Stimulated activated naive CD4-positive, alpha-beta T cell (primary cell): ENCODE data around the gene OAS3.
"Not testable (repeated sequence)": the region's sequence is repeated elsewhere in the genome, so short reads cannot be mapped to it uniquely, and the experiment has no call there.

Source experiments
- DNase-seq, 6 experiments: peaks; one replicate each; lab custom pipeline; 2025; lab: John Stamatoyannopoulos, UW

The OAS3 gene

GRCh38 chr12:112926416-112927033 lies 11.7 kb upstream of the OAS3 start:
- DNase-seq, result not testable (repeated sequence)

- DNase-seq, result no peak
These were observed 10.8 kb upstream of the OAS3 start for GRCh38 chr12:112927475-112927874.

- DNase-seq, result no peak
These were observed 10.3 kb upstream of the OAS3 start for GRCh38 chr12:112927925-112928324.

GRCh38 chr12:112928978-112929377 lies 9.3 kb upstream of the OAS3 start:
- no peak for DNase-seq

- DNase-seq, result no peak
These were observed 8.6 kb upstream of the OAS3 start for GRCh38 chr12:112929715-112930114.

- DNase-seq, result no peak
These were observed 7.9 kb upstream of the OAS3 start for GRCh38 chr12:112930350-112930749.

GRCh38 chr12:112932485-112933128 lies 5.7 kb upstream of the OAS3 start:
- no peak for DNase-seq

GRCh38 chr12:112933129-112933505 lies 5.2 kb upstream of the OAS3 start:
- no peak for DNase-seq

GRCh38 chr12:112936264-112936663 lies 2.0 kb upstream of the OAS3 start:
- peak in 1 of 6 experiments; percentile 5 for DNase-seq

- DNase-seq, result no peak
These were observed 1.3 kb upstream of the OAS3 start for GRCh38 chr12:112936927-112937326.

GRCh38 chr12:112938751-112939150 lies 477 bp downstream of the OAS3 start:
- DNase-seq, result peak in 1 of 6 experiments; percentile 18

GRCh38 chr12:112939761-112940381 lies 1.6 kb downstream of the OAS3 start:
- peak in 3 of 6 experiments; percentile 7 to 35 (median 27) for DNase-seq

- DNase-seq, result no peak
These were observed 3.5 kb downstream of the OAS3 start for GRCh38 chr12:112941528-112942335.

GRCh38 chr12:112942572-112942971 lies 4.3 kb downstream of the OAS3 start:
- DNase-seq, result no peak

- DNase-seq, result no peak
These were observed 5.9 kb downstream of the OAS3 start for GRCh38 chr12:112944024-112944690.

GRCh38 chr12:112945515-112945914 lies 7.2 kb downstream of the OAS3 start:
- DNase-seq, result no peak

- DNase-seq, result no peak
These were observed 8.1 kb downstream of the OAS3 start for GRCh38 chr12:112946236-112947000.

GRCh38 chr12:112947314-112947713 lies 9.0 kb downstream of the OAS3 start:
- DNase-seq, result no peak

GRCh38 chr12:112947761-112948160 lies 9.5 kb downstream of the OAS3 start:
- DNase-seq, result no peak

GRCh38 chr12:112948806-112949205 lies 10.5 kb downstream of the OAS3 start:
- no peak for DNase-seq

GRCh38 chr12:112950701-112951100 lies 12.4 kb downstream of the OAS3 start:
- DNase-seq, result no peak
